GM18517 (cell line): ENCODE data around the gene FBXL7.

Experiments used
- ATAC-seq: cut with Tn5 transposase; IDR thresholded peaks from one replicate; pipeline ENCODE4 v1.9.1; 2021; ENCODE audit warnings: mild to moderate bottlenecking, moderate library complexity; ENCODE audit not compliant: unreplicated experiment

FBXL7 gene

DNA sequence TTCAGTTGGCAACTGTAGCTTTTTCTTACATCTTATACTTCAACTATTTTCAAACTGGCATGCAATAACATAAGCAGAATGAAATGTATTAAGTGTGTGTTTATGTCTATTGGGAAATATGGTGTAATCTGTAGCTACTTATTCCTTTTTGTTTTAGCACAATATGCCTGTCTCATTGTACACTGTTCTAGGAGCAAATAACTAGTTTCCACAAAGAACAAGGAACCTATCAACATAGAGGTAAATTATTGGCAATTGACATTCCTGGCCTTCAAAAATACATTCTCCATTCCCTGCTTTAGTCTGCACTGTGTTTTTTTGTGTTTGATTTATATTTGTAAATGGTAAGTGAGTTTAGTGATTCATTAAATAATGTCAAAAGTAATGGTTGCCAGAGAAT lies 75.7 kb downstream of the FBXL7 start:
- no peak for ATAC-seq

DNA sequence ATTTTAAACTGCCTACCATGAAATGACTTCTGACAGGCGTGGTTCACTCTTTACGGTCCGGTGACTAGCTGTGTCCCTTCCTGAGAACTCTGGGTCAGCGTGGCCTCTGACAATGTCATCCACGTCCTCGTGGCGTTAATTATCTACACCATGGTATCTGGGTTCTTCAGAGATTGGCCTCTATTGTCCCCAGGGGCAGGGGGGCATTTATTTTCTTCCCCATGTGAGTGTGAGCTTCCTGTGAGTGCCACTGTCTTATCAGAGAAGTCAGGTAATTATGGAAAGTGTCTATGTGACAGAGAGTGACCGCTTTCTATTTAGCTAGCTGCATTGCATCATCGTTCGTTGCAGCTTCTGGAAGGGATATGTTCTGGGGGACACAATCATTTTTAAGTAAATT lies 77.2 kb downstream of the FBXL7 start:
- no peak for ATAC-seq

DNA sequence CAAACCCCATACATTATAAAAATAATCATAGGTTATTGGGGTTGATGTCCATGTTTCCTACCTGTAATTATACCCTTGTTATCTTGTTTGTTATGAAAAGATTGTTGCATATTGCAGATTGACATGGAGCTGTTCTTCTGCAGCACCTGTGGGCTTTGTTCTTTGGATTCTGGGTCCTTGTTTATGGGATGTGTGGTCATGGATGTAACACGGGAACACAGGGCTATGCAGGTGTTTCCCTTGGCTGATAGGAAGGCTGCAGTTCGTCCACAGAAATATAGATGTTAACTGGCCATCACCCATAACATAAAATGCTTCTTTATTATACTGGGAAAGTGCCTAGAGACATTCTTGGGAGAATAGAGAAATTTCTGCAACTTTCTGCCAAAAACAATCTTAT lies 77.9 kb downstream of the FBXL7 start:
- ATAC-seq, result no peak

DNA sequence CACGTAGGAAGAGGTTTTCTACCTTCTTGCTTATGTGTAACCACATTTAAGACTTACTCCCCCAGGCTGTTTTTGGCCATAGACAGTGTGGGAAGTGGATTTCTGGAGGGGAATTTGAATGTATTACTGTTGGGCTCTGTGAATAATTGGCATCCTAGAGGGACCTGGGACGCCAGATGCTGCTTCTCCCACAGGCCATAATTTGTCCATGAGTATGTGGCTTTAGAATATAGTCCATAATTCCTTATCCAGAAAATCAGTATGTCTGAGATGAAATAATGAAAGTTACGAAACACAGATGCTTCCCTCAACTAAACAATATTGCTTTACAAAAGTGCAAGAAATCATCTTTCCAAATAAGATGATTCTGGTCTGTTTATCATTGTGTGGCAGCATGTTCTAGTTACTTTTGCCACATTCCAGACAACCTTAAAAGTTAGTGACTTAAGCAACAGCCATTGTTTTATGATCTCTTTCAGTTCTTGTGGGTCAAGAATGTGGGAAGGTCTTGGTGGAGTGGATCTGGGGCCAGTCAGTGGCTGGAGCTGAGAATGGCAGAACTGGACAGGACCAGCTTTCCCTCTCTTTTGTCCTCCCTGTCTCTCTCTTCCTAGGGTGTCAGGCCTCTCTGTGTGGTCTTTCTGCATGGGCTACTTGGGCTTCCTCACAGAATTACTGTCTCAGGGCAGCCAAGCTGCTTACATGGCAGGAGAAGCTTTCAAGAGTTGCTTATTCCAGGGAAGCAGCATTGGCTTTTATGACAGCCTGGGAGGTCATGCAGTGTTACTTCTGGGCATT lies 79.4 kb downstream of the FBXL7 start:
- ATAC-seq, result no peak

DNA sequence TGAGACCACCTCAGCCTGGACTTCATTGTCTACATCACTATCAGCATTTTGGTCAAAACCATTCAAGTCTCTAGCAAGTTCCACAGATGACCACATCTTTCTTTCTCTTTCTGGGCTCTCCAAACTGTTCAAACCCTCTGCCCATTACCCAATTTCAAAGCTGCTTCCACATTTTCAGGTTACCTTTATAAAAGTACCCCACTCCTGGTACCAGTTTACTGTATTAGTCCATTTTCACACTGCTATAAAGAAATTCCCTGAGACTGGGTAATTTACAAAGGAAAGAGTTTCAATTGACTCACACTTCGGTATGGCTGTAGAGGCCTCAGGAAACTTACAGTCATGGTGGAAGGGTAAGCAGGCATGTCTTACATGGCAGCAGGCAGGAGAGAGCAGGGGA lies 84.5 kb downstream of the FBXL7 start:
- ATAC-seq, result no peak

DNA sequence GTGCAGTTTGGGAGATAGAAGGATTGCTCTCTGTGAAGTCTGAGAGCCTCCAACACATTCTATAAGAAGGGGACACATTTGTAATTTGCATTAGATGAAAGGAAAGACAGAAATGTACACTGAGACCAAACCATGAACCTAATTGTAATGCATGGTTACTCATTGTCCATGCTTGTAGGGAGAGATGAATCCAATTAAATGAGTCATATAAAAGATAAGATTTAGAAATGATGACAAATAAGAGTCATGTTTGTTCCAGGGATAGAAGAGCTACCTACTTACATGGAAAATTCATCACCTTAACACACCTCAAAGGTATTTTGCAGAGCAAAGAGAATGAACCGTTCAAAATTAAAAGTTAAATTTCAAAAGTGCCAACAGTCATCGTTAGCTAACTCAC lies 85.1 kb downstream of the FBXL7 start:
- ATAC-seq, result no peak

DNA sequence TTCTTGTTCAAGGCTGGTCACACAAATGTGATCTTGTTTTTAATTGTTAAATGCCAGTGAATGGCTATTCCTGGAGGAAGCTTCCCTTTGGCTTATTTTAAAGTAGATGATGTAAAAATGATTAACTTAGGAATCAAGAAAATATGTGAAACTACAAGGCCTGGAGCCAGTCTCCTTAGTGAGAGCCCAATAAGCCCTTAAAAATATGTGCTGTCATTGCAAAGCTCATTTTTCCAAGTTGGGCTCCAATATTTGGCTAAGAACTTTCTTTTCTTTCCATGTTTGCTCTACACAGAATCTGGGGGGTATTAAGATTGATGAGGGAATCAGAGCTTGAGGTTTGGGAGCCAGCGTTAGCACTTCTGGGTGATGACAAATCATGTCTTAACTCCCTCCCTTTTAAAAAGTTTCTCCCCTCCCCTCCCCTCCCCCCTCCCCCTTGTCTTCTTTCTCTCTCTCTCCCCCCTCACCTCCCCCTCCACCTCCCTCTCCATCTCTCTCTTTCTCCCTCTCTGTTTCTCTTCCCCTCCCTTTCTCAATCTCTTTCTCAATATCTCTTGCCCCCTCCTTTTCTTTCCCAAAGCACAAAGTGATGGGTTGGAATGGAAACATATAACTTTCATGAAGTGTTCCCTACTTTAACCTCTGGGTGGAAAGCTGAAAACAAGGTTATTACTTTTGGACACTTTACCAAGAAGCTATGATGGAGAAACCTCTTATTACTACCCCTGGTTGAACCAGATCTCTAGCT lies 86.0 kb downstream of the FBXL7 start:
- ATAC-seq, result no peak

DNA sequence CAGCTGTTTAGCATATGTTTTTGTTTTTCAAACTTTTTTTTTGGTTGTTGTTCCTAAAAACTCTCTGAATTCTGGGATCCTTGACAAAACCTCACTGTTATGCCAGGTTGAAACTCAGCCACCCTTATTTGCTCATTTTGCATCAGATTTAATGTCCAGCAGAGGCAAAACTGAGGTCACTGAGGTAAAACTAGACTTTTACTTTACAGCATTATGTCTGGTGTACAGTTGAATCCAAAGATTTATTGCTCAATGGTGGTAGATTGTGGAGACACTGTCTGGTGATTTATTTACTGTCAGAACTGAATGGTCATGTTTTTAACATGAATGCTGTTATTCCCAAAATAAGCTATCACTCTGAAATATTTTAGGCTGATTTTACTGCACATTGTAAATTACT lies 87.9 kb downstream of the FBXL7 start:
- no peak for ATAC-seq

DNA sequence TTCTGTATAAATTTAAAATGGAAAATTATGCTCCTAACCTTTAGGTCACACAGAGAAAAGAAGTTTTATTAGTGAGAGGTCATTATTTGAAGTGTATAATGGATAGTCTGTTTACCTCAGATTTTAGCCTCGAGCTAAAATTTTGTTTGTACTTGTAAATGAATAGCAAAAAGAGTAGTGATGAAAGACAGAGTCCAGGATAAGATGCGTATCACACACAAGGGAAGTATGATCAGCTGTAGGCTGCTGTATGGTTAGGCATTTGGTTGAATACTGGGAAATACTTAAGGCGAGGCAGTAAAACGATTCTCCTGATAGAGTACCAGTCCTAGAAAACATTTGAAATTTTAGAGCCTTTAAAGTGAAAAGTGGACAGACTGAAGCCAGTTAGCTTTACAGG lies 92.7 kb downstream of the FBXL7 start:
- no peak for ATAC-seq

DNA sequence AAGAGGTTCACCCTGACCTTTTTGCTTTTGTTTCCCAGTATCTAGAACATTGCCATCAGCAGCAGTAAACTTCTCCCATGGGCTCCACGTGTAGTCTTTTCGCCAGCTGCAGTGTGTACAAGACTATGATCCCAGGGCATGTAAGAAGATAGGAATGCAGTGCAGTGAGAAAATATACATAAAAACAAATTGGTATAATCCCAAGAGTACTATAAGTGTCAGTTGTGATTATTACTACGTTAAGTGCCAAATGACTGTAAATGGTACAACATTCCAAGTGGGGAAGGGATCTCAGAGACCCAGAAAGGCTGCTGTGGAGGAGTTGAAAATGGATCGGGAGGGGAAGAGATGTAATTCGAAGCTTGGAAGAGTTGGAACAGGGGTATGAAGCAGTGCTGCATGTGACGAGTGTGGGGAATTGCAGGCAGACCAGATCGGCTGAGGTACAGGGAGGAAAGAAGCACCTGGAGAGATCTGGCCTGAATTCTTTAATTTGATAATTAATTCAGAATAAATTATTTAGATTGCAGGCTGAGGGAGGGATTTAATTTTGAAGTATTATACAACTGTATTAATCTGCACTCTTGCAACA lies 95.1 kb downstream of the FBXL7 start:
- no peak for ATAC-seq

DNA sequence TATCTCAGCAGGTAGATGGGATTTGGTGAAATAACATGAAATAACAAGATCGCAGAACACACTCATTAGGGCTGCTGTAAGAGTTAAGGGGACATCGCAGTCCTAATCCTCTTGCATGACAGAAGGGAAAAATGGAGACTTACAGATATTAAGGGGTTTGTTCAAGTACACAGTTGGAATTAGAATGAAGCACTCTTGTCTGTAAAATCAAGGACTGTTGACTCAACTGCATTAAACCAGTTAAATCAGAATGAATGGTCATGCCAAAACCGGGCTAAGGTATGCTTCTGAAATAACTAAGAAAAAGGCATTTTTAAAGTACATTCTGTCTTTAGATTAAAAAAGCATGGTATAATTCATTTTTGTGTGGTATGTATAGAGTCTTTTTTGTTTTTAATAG lies 95.9 kb downstream of the FBXL7 start:
- ATAC-seq, result no peak

DNA sequence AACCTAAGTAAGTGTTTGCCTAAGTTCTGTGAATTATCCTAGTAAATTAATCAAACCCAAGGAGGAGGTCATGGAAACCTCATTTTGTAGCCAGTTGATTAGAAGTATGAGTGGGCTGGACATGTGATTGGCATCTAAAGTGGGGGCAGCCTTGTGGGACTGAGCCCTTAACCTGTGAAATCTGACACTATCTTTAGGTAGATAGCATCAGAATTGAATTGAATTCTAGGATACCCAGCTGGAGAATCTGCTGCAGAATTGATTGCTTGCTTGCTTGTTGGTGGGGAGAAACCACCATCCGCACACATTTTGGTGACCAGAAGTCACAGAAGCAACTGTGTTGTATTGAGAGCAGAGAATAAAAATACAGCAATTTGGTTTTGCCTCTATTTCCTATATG lies 97.0 kb downstream of the FBXL7 start:
- no peak for ATAC-seq

DNA sequence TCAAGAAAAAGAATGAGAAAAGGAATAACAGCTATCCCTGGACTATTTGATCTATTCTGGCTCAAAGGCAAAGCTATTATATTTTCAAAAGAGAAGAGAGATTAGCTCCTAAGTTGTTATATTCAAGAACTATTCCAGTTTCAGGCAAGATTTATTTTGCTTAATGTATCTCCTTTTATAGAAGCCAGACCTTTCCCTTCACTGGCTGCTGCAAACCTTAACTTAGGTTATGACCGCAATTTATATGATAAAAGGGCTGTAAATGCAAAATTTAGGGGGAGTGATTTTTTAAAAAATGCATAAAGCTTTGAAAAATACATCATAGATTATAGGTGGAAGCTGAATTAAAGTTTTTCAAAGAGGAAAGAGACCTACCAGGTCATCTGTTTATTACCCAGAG lies 97.8 kb downstream of the FBXL7 start:
- ATAC-seq, result no peak

DNA sequence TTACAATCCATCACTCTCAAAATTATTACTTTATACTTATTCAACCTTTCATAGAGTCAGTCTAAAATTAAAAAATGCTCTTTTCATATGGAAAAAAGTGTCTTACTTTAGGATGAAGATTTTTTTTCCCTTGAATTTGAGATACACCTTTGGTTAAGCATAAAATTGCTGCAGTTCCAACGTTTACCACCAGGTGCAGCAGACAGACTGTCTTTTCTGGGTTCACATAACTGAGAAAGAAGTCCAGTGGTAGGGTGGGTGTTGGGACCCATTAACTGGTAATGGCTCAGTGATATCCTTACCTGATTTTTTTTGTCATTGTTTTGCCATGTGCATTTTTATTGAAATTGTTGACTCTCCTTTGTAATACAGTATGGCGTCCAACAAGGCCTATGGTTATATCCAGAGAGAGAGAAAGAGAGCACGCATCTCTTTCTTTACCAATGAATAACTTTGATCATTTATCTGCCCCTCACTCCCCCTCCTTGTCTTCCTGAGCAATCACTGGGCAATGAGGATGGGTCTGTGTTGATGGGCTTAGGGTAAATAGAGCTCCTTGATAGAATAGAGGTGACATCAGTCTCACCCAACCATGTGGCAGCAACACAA lies 98.4 kb downstream of the FBXL7 start:
- ATAC-seq, result no peak

DNA sequence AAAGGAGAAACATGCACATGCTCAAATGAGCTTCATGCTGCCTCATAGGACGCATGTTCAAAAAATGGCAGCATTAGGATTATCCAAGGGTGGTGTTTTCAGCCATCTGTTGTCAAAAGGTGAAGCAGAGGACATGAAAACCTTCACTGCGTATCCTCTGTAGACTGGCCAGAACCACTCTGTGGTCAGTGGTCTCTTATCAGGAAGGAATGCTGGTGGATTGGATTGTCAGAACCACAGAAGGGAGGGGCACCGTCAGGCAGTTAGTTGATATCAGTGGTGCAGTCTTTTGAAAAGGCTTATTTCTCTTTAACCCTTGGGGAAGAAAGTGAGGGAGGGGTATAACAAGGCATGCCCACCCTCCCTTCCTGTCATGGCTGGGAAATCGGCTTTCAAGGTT lies 100.1 kb downstream of the FBXL7 start:
- ATAC-seq, result no peak

DNA sequence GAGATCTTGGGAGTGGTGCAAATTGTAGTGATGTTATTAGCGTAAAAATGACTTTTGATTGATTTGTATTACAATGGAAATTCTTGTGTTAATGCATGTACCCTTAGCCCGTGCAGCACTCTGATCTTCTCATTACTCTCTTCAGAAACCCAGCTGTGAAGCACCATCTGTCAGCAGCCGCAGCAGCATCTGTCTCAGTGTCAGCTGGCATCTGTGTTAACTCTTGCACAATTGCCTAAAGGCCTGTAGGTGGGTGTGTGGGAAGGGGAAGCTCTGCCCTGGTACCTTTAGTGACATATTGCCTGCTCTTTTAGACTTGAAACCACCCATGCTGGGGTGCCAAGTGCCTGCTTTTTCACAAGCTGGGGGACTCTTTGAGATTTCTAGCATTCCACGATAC lies 101.3 kb downstream of the FBXL7 start:
- no peak for ATAC-seq

DNA sequence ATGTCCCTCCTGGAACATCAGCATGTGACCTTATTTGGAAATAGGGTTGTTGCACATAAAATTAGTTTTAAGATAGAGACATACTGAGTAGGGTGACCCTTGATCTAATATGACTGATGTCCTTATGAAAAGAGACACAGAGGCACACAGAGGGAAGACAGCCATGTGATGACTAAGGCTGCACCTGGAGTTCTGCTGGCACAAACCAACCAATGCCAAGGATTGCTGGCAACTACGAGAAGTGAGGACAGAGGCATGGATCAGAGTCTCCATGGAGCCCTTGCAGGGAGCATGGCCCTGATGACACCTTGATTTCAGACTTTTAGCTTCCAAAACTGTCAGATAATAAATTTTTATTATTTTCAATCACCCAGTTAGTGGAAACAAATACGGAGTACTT lies 101.9 kb downstream of the FBXL7 start:
- ATAC-seq, result no peak

DNA sequence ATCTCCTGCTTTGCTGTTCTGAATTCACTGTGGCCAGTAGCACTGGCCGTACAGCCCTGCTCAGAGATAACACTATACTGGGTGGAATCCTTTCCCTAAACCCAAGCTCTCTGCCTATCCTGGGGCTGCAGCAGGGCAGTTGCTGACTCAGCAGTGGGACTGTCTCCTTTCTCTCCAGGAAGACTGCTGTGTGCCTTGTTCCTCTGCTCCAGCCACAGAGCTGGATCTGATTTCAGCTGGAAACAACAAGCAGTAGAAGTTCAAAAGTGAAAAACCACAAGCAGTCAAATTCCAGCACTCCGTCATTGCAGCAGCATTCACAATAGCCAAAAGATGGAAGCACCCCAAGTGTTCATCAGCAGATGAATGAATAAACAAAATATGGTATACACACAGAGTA lies 105.0 kb downstream of the FBXL7 start:
- no peak for ATAC-seq

DNA sequence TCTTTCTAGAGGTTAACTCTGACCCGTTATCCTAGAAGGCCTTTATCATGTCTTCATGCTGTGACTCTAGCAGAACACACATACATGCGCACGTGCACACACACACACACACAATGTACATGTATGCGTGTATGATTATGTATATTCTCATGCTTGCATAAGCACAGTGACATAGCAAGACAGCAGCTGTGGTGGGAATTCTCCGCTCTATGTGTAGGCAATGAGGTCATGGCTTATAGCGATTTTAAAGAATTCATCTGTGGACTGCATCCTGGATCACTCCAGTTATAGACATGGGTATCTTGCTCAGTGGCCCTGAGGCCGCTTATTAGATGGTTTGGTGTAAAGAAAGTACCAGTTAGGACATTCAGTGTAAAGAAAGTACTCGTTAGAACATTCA lies 106.2 kb downstream of the FBXL7 start:
- no peak for ATAC-seq

DNA sequence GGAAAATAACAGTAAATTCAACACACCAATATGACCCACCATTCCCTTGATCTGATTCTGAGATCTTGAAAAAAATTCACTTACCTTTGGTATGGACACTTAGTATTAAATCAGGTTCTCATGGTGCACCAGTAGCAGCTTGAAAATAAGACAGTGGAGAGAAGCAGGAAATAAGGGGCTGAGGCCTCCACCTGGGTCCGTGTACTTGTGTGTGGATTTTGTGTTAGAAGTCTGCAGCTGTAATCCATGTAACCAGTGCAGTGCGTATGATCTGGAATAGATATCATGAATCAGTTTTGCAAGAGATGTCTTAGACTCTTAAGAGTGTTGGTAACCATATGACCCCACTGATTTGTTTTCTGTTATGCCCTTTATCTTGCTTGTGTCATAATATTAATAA lies 107.1 kb downstream of the FBXL7 start:
- no peak for ATAC-seq

DNA sequence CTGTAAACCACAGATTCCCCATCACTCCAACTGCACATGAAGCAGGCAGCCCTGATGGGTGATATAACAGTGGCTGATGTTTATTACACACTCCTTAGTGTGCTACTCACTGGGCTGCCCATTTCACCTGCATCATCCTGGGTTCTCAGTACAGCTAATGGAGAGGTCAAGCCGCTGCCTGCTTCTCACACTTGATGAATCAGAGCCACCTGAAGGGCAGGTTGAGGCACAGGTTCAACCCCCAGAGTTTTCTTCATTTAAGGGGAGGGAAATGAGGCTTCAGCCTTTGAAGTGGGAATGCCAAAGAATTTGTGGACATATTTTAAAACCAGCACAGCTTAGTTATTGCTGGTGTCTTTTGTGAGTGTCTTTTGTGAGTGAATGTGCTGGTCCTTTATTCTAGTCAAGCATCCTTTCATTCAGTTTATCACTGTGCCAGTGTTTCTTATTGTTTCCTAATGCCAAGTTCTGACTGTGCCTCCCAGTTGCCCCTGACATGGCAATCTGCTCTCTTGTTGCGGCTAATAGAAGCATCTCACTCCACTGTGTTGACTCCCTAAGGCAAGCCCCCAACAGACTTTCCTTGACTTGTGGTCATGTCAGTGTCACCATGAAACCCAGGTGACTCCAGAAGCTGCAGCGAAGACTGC lies 109.2 kb downstream of the FBXL7 start:
- no peak for ATAC-seq
